Subcutaneous adipose tissue (tissue), 4 donors: ENCODE results near the gene ADRM1. TPM values are rescaled to one million over a fixed set of nuclear protein-coding genes. Genes with fewer than 3 reads are reported as not detected.

ENCODE experiments used
- CTCF ChIP-seq: fragments of 450-650 bp; IDR thresholded peaks from one replicate; pipeline ENCODE4 v1.5.1; 2016; ENCODE audit warnings: low read depth, mild to moderate bottlenecking, control low read depth, antibody characterized with exemption, moderate library complexity
- total RNA-seq, 4 donors: library from RNA; depleted of rRNA; stranded (reverse); fragments of >200 nt; gene quantifications; one replicate each; pipeline ENCODE4 v1.1.0, GENCODE V29; 2016

Gene ADRM1
- total RNA-seq, 4 donors from 2014 or later: 78.5 to 141 (median 101) TPM

- no peak for TF ChIP-seq CTCF
Observed at GRCh38 chr20:62347445-62347844, 44.6 kb downstream of the ADRM1 start.

- no peak for TF ChIP-seq CTCF
Observed at GRCh38 chr20:62348604-62349003, 45.8 kb downstream of the ADRM1 start.

GRCh38 chr20:62349556-62350097, 46.8 kb downstream of the ADRM1 start:
- TF ChIP-seq CTCF: no peak

- TF ChIP-seq CTCF: no peak
Observed at GRCh38 chr20:62350098-62350628, 47.4 kb downstream of the ADRM1 start.

GRCh38 chr20:62350629-62351422, 48.0 kb downstream of the ADRM1 start:
- no peak for TF ChIP-seq CTCF

GRCh38 chr20:62351469-62352401, 48.9 kb downstream of the ADRM1 start:
- no peak for TF ChIP-seq CTCF
